Upper lobe of left lung (tissue), 6 donors: ENCODE data around the gene SNTA1. TPM values are rescaled to one million over a fixed set of nuclear protein-coding genes. Genes with fewer than 3 reads are reported as not detected.
"Not testable (repeated sequence)": the region's sequence is repeated elsewhere in the genome, so short reads cannot be mapped to it uniquely, and the experiment has no call there.

Source experiments
- ATAC-seq, 2 donors: fragments of 200-7000 bp; cut with Tn5 transposase; one replicate each; pipeline ENCODE4 v1.9.1; 2022; ENCODE audit warnings: mild to moderate bottlenecking in 2 of 2, moderate library complexity in 2 of 2; ENCODE audit not compliant: low FRiP score in 2 of 2
- DNase-seq, 2 donors: peaks; one replicate each; pipeline ENCODE4 v3.0.0-alpha.2; 2019 to 2020
- H3K27ac ChIP-seq, 4 donors: fragments of 200-600 bp; sonication (generic); one replicate each; pipeline ENCODE4 v1.5.1; 2016 to 2019
- H3K27me3 ChIP-seq, 4 donors: fragments of 200-600 bp; sonication (generic); one replicate each; pipeline ENCODE4 v1.5.1; 2017 to 2019
- H3K36me3 ChIP-seq, 4 donors: fragments of 200-600 bp; sonication (generic); one replicate each; pipeline ENCODE4 v1.5.1; 2016 to 2019
- H3K4me1 ChIP-seq, 4 donors: fragments of 200-600 bp; sonication (generic); one replicate each; pipeline ENCODE4 v1.5.1; 2018 to 2019
- H3K4me3 ChIP-seq, 4 donors: fragments of 200-600 bp; sonication (generic); one replicate each; pipeline ENCODE4 v1.5.1; 2017 to 2019; ENCODE audit warnings: mild to moderate bottlenecking in 2 of 4, moderate library complexity in 1 of 4
- H3K9me3 ChIP-seq, 4 donors: fragments of 200-600 bp; sonication (generic); one replicate each; pipeline ENCODE4 v1.5.1; 2018 to 2019
- EP300 ChIP-seq, 4 donors: sonication (generic); formaldehyde crosslinking; IDR thresholded peaks; one replicate each; pipeline ENCODE4 v1.5.1; 2017; ENCODE audit warnings: antibody characterized with exemption in 4 of 4, control low read depth in 2 of 4
- POLR2A ChIP-seq, 4 donors: fragments of 450-650 bp; IDR thresholded peaks; one replicate each; pipeline ENCODE4 v1.5.1; 2016 to 2017; ENCODE audit warnings: antibody characterized with exemption in 4 of 4, mild to moderate bottlenecking in 2 of 4
- POLR2AphosphoS5 ChIP-seq, 2 donors: sonication (generic); formaldehyde crosslinking; IDR thresholded peaks; one replicate each; pipeline ENCODE4 v1.5.1; 2017; ENCODE audit warnings: antibody characterized with exemption in 2 of 2
- WGBS, 2 donors: methylation state at CpG; one replicate each; pipeline ENCODE4 v1.1.5; 2017 to 2018; 5-methylcytosine and 5-hydroxymethylcytosine counted together
- total RNA-seq, 6 donors: library from RNA; depleted of rRNA in 4 of 6; stranded (reverse); fragments of >200 nt in 4 of 6; gene quantifications; one replicate each; pipeline versions ENCODE4 v1.1.0 to v1.2.1, GENCODE V29; 2016 to 2021
- TF ChIP-seq, protein P1 (sequence below), 6 experiments: fragments of 450-650 bp in 4 of 6; fragments of 200-600 bp in 2 of 6; sonication (generic) in 2 of 6; IDR thresholded peaks; one replicate each; pipeline ENCODE4 v1.5.1; 2016 to 2019; ENCODE audit warnings: antibody characterized with exemption in 6 of 6
- donor health status: DM: no; HTN: no; CAD: no; lungs with moderate emphysema.
- donor health status: DM: no; HTN: yes; CAD: no; lungs with severe emphysema.

SNTA1 gene
- total RNA-seq, 6 donors from 2014 or later: 8.2 to 23.4 (median 11.3) TPM

- no peak overlapping the region for H3K27ac ChIP-seq
- TF ChIP-seq POLR2AphosphoS5 (IDR thresholded peaks at IDR 0.05) (no peak), POLR2A (IDR thresholded peaks at IDR 0.05) (no peak)
- TF ChIP-seq, protein P1, sequence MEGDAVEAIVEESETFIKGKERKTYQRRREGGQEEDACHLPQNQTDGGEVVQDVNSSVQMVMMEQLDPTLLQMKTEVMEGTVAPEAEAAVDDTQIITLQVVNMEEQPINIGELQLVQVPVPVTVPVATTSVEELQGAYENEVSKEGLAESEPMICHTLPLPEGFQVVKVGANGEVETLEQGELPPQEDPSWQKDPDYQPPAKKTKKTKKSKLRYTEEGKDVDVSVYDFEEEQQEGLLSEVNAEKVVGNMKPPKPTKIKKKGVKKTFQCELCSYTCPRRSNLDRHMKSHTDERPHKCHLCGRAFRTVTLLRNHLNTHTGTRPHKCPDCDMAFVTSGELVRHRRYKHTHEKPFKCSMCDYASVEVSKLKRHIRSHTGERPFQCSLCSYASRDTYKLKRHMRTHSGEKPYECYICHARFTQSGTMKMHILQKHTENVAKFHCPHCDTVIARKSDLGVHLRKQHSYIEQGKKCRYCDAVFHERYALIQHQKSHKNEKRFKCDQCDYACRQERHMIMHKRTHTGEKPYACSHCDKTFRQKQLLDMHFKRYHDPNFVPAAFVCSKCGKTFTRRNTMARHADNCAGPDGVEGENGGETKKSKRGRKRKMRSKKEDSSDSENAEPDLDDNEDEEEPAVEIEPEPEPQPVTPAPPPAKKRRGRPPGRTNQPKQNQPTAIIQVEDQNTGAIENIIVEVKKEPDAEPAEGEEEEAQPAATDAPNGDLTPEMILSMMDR (IDR thresholded peaks at IDR 0.05): no peak
- H3K36me3 ChIP-seq: no peaks in the 10 kb centered on the region
- no peak overlapping the region for H3K4me3 ChIP-seq
- peaks cover 17 to 31% (median 19%) of the 10 kb centered on the region in 4 donors for H3K4me1 ChIP-seq
- no peaks in the 10 kb centered on the region for H3K27me3 ChIP-seq
- WGBS, 2 donors: 94 to 98% methylated on average over 10 of the region's 10 CpGs
- no peaks in the 10 kb centered on the region for H3K9me3 ChIP-seq
- no peak for DNase-seq
- no peak for ATAC-seq
These were observed 44.6 kb upstream of the SNTA1 start for GRCh38 chr20:33488201-33488600.

- not testable (repeated sequence) for ATAC-seq
These were observed 39.6 kb upstream of the SNTA1 start for GRCh38 chr20:33483186-33483585.

DNA sequence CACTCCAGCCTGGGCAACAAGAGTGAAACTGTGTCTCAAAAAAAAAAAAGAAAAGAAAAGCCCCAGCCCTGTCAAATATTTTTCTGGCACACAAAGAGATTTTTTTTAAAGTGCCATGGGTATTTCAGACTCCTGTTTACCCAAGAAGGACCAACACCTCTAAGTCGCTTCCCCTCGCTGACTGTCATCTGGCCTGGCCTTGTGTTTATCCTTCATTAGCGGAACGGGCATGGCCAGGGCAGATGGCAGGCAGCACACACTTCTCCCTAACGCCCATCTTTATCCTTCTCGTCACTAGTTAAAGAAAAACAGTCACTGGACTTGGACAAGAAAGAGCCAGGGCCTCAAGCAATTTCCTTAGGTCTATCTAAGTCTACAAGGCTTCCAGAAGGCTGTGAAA lies 39.0 kb upstream of the SNTA1 start:
- TF ChIP-seq EP300 (IDR thresholded peaks at IDR 0.05): no peak
- no peak for TF ChIP-seq POLR2A (IDR thresholded peaks at IDR 0.05)
- TF ChIP-seq, protein P1 (IDR thresholded peaks at IDR 0.05): no peak
- no peak for TF ChIP-seq POLR2AphosphoS5 (IDR thresholded peaks at IDR 0.05)
- Histone ChIP-seq H3K4me3 (no peak overlapping the region), H3K27ac (no peak overlapping the region), H3K36me3 (no peaks in the 10 kb centered on the region), H3K4me1 (no peaks in the 10 kb centered on the region), H3K27me3 (no peaks in the 10 kb centered on the region), H3K9me3 (no peaks in the 10 kb centered on the region)
- DNase-seq: no peak
- WGBS, 2 donors: 78 to 81% methylated on average over 6 of the region's 6 CpGs
- ATAC-seq: no peak

More at GRCh38 chr20:33483186-33483585, 39.6 kb upstream of the SNTA1 start:
- not testable (repeated sequence) for H3K4me3 ChIP-seq, DNase-seq, H3K36me3 ChIP-seq, H3K9me3 ChIP-seq, H3K27ac ChIP-seq, H3K27me3 ChIP-seq, H3K4me1 ChIP-seq
- WGBS, 2 donors: 93 to 98% methylated on average over 5 of the region's 5 CpGs

GRCh38 chr20:33481431-33481941 lies 37.9 kb upstream of the SNTA1 start:
- H3K27me3 ChIP-seq: no peaks in the 10 kb centered on the region
- no peak for TF ChIP-seq POLR2AphosphoS5 (IDR thresholded peaks at IDR 0.05)
- no peak for TF ChIP-seq POLR2A (IDR thresholded peaks at IDR 0.05)
- TF ChIP-seq, protein P1 (IDR thresholded peaks at IDR 0.05): no peak
- no peak for TF ChIP-seq EP300 (IDR thresholded peaks at IDR 0.05)
- H3K36me3 ChIP-seq: no peaks in the 10 kb centered on the region
- ATAC-seq (no peak), DNase-seq (no peak)
- no peak overlapping the region for H3K27ac ChIP-seq
- H3K4me3 ChIP-seq: no peak overlapping the region
- H3K9me3 ChIP-seq: no peaks in the 10 kb centered on the region
- 94 to 98% methylated on average over 8 of the region's 8 CpGs for WGBS, 2 donors
- no peaks in the 10 kb centered on the region for H3K4me1 ChIP-seq

GRCh38 chr20:33480048-33480447 lies 36.5 kb upstream of the SNTA1 start:
- no peak overlapping the region for H3K4me3 ChIP-seq
- ATAC-seq (no peak), DNase-seq (no peak)
- no peaks in the 10 kb centered on the region for H3K9me3 ChIP-seq
- 91 to 95% methylated on average over 5 of the region's 5 CpGs for WGBS, 2 donors
- peaks cover 0 to 2% (median 0%) of the 10 kb centered on the region in 4 donors for H3K27me3 ChIP-seq
- no peak overlapping the region for H3K27ac ChIP-seq
- no peaks in the 10 kb centered on the region for H3K36me3 ChIP-seq
- TF ChIP-seq, protein P1 (IDR thresholded peaks at IDR 0.05): no peak
- TF ChIP-seq POLR2AphosphoS5 (IDR thresholded peaks at IDR 0.05) (no peak), POLR2A (IDR thresholded peaks at IDR 0.05) (no peak), EP300 (IDR thresholded peaks at IDR 0.05) (no peak)
- peaks cover 0 to 6% (median 2%) of the 10 kb centered on the region in 4 donors for H3K4me1 ChIP-seq
